Measurements from ENCODE around the gene OGG1.

The OGG1 gene

DNA sequence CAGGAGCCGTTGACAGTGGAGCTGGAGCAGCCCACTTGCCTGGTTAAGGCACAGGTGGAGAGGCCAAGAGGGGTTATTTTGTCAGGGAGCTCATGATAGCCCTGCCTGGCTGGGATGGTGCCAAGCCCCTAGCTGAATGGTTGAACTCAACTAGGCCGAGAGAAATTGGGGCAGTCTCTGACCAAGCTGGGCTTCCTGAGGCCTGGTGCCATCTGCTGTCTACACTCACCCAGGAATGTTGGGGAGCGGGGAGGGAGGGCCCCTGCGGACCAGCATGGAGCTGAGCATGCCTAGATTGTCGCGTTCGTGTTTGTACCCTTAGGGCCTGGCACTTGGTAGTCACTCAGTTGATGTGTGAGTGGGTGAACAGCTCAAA lies 17.0 kb upstream of the OGG1 start:
- no peak for TF ChIP-seq POLR2A (IDR thresholded peaks at IDR 0.05; ENCODE audit: low read depth, low read length)
- no peak for DNase-seq (ENCODE audit: insufficient read length, low spot score)
- FAIRE-seq, result no peak

DNA sequence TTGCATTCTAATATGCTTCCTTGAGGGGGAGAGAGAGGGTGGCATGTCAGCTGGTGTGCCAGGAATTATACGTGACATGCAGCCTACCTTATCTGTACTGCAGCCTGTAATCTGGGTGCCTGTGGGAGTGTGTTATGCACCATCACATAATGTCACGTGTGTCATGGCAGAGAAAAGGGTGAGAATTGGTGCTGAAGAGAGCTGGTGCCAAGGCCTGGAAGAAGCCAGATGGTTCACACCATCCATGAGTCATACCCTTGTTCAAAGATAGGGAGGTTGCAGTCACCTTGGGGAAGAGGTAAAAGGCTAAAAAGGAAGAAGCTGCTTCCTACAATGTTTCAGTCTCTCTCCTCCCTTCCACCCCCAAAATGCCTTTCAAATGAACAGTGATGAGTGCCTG lies 12.9 kb upstream of the OGG1 start:
- no peak for TF ChIP-seq POLR2A (IDR thresholded peaks at IDR 0.05; ENCODE audit: low read depth, low read length)
- no peak for DNase-seq (ENCODE audit: insufficient read length, low spot score)
- FAIRE-seq, result no peak

DNA sequence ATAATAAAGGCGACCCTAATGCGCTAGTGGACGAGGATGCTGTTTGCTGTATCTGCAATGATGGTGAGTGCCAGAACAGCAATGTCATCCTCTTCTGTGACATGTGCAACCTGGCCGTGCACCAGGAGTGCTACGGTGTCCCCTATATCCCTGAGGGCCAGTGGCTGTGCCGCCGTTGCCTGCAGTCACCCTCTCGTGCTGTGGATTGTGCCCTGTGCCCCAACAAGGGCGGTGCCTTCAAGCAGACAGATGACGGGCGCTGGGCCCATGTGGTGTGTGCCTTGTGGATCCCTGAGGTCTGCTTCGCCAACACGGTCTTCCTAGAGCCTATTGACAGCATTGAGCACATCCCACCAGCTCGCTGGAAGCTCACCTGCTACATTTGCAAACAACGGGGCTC lies 10.6 kb upstream of the OGG1 start:
- FAIRE-seq (no peak), DNase-seq (ENCODE audit: insufficient read length, low spot score) (no peak)
- no peak for TF ChIP-seq POLR2A (IDR thresholded peaks at IDR 0.05; ENCODE audit: low read depth, low read length)

DNA sequence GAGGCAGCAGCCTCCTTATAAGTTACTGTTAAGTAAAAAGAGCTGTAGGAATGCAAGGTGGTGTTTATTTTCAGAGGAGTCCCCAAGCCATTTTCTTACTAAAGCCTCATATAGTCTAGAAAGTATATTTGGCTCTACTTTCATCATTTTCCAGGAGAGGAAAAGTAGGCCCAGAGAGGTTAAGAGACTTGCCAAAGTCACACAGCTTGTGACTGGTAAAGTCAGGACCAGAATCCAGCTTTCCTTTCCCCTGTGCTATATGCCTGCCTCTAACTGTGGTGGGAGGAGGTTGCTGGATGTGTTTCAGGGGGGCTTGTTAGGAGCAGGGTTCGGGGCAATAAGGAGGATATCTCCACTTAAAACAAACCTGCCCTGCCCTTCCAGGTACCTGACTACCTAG lies 7.2 kb upstream of the OGG1 start:
- no peak for FAIRE-seq
- TF ChIP-seq POLR2A (IDR thresholded peaks at IDR 0.05; ENCODE audit: low read depth, low read length), result no peak
- no peak for DNase-seq (ENCODE audit: insufficient read length, low spot score)

DNA sequence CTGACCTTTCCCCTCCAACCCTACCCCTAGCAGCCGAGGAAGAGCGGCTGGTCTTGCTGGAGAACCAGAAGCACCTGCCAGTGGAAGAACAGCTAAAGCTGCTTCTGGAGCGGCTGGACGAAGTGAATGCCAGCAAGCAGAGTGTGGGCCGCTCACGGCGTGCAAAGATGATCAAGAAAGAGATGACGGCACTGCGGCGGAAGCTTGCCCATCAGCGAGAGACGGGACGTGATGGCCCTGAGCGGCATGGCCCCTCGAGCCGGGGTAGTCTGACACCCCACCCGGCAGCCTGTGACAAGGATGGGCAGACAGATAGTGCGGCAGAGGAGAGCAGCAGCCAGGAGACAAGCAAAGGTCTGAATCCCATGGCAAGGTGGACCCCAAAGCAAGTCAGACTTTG lies 6.2 kb upstream of the OGG1 start:
- no peak for TF ChIP-seq POLR2A (IDR thresholded peaks at IDR 0.05; ENCODE audit: low read depth, low read length)
- FAIRE-seq, result no peak
- no peak for DNase-seq (ENCODE audit: insufficient read length, low spot score)

DNA sequence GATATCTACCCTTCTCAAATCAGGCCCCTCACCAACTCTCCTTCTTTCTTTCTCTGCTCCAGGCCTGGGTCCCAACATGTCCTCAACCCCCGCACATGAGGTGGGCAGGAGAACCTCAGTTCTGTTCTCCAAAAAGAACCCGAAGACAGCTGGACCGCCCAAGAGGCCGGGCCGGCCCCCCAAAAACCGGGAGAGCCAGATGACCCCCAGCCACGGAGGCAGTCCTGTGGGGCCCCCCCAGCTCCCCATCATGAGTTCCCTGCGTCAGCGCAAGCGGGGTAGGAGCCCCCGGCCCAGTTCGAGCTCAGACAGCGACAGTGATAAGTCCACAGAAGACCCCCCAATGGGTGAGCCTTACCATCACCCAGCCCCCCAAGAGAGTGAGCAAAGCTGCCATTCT lies 5.6 kb upstream of the OGG1 start:
- no peak for TF ChIP-seq POLR2A (IDR thresholded peaks at IDR 0.05; ENCODE audit: low read depth, low read length)
- no peak for FAIRE-seq
- DNase-seq (ENCODE audit: insufficient read length, low spot score), result no peak

DNA sequence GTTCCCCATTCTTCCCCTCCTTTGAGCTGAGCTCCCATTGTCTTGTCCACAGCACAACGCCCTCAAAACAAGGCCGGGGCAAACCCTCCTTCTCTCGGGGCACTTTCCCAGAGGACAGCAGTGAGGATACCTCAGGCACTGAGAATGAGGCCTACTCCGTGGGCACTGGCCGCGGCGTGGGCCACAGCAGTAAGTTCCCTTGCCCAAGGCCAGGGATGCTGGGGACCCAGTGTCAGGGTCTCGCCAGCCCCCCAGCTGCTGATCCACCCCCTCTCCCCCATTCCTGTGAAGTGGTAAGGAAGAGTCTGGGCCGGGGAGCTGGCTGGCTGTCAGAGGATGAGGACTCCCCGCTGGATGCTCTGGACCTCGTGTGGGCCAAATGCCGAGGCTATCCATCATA lies 4.2 kb upstream of the OGG1 start:
- DNase-seq (ENCODE audit: insufficient read length, low spot score), result no peak
- FAIRE-seq, result no peak

DNA sequence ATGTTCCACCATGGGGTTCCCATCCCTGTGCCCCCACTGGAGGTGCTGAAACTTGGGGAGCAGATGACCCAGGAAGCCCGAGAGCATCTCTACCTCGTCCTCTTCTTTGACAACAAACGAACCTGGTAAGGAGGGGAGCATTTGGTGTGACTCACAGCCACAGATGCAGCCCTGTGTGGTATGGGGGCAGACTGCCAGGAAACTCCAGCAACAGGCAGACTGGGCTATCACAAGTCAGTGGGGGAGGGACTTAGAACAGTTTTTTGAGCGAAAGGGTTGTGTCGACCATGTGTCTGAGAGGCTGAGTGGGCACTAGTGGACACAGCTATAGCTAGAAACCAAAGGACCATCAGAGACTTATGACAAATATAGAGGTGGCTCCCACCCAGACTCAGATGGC lies 3.4 kb upstream of the OGG1 start:
- peak; percentile 23 for FAIRE-seq
- no peak for TF ChIP-seq POLR2A (IDR thresholded peaks at IDR 0.05; ENCODE audit: low read depth, low read length)
- DNase-seq (ENCODE audit: insufficient read length, low spot score), result peak; percentile 88

More for the DNA sequence above, 4.2 kb upstream of the OGG1 start:
- no peak for TF ChIP-seq POLR2A (IDR thresholded peaks at IDR 0.05; ENCODE audit: low read depth, low read length)

DNA sequence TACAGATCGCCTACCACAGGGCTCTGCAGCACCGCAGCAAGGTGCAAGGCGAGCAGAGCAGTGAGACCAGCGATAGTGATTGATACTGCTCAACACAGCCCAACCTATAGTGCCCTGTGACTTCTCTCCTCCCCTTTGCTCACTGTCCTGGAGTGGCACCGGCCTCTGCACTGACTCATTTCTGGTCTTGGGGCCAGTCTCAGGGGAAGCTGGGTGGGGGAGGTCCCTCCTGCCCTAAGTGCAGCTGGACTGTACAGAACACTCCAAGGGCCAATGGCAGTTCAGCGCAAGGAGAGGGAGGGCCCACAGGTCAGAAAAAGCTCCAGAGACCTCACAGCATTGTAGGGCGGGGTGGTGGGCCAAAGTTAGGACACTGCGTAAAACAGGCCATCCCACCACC lies 2.5 kb upstream of the OGG1 start:
- DNase-seq (ENCODE audit: insufficient read length, low spot score) (peak; percentile 74), FAIRE-seq (peak; percentile 62)
- no peak for TF ChIP-seq POLR2A (IDR thresholded peaks at IDR 0.05; ENCODE audit: low read depth, low read length)

DNA sequence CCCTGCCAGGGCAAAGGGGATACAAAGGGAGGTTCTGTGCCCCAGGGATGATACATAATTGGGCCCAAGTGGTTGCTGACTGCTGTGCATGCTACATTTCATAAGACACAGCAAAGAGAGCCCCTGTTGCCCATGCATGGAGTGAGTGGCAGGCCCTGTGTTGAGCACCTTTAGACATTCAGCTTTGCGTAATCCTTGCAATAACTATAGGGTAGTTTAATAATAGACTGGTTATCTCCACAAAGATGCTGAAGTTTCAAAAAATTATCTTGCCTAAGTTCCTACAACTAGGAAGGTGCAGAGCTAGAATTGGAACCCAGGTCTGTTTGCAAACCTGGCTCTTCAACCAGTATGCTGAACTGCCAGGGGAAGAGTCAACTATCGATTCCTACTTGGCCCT lies 1.7 kb upstream of the OGG1 start:
- TF ChIP-seq POLR2A (IDR thresholded peaks at IDR 0.05; ENCODE audit: low read depth, low read length), result no peak
- FAIRE-seq (no peak), DNase-seq (ENCODE audit: insufficient read length, low spot score) (no peak)

DNA sequence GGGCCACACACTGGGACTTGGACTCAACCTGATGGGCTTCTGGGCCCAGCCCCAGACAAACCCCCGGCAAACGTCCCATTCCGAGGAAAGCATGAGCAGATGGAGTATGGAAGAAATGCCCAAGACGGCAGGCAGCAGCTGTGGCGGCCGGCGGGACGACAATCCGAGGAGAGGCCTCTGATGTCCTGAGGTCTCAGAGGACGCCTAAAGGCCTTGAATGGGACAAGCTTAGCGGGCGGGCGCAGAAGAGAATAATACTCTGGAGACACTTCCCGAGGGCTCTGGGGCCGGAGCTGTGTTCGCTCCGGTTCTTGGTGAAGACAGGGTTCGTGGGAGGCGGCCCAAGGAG lies 482 bp upstream of the OGG1 start:
- FAIRE-seq (no peak), DNase-seq (ENCODE audit: insufficient read length, low spot score) (no peak)
- no peak for TF ChIP-seq POLR2A (IDR thresholded peaks at IDR 0.05; ENCODE audit: low read depth, low read length)

DNA sequence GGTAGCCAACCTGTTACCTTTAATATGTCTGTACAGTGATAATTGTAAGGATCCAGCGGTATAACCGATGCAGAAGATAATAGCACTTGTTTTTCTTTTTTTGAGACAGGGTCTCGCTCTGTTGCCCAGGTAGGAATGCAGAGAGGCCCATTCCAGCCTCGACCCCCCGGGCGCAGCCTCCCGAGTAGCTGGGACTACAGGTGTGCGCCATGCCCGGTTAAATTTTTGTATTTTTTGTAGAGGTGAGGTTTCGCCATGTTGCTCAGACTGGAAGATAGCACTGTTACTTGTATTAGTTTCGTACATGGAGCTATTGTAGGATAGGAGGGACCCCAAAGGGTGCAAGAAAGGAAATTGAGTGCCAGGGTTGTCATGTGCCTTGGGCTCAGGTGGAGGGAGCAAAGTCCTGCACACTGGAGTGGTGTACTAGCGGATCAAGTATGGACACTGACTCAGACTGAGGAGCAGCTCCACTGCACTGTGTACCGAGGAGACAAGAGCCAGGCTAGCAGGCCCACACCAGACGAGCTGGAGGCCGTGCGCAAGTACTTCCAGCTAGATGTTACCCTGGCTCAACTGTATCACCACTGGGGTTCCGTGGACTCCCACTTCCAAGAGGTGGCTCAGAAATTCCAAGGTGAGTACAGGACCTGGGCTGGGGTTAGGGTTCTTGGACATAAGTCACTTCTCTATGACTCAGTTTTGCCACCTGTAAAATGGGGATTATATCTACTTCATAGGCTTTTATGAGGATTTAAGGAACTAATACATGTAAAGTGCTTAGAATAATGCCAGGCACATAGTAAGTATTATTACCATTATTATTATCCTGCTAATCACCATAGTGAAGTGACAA lies 1.0 kb downstream of the OGG1 start:
- FAIRE-seq, result no peak
- TF ChIP-seq POLR2A (IDR thresholded peaks at IDR 0.05; ENCODE audit: low read depth, low read length), result no peak
- DNase-seq (ENCODE audit: insufficient read length, low spot score), result no peak

DNA sequence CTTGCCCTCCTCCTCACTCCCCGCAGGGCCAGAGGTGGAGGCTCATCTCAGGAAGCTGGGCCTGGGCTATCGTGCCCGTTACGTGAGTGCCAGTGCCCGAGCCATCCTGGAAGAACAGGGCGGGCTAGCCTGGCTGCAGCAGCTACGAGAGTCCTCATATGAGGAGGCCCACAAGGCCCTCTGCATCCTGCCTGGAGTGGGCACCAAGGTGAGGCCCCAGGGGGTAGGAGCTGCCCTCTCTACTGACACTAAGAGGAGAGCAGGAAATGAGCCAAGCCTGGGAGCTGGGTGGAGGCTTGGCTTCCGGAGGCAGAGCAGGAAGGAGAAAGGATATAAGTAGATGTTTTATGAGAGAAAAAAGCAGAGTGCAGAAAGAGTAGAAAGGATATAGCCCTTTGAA lies 4.9 kb downstream of the OGG1 start:
- no peak for TF ChIP-seq POLR2A (IDR thresholded peaks at IDR 0.05; ENCODE audit: low read depth, low read length)
- DNase-seq (ENCODE audit: insufficient read length, low spot score) (no peak), FAIRE-seq (no peak)

DNA sequence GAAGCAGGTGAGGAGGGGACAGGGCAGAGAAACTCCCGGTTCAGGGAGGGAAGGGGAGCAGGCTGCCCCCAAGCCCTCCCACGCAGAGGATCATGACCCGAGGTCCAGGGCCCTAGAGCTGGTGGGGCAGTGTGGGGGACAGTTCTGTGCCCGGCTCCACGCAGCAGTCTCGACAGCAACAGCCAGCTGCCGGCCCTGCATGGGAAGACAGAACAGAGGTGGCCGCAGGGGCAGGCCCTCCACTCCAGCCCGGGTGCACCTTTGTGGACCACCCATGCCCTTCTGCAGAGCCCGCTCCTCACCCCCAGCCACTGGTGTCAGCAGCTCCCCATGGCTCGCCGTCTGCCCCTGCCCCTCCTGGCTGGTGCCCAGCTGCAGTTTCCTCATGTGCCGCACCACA lies 7.7 kb downstream of the OGG1 start:
- FAIRE-seq, result no peak
- TF ChIP-seq POLR2A (IDR thresholded peaks at IDR 0.05; ENCODE audit: low read depth, low read length), result no peak
- DNase-seq (ENCODE audit: insufficient read length, low spot score), result no peak

DNA sequence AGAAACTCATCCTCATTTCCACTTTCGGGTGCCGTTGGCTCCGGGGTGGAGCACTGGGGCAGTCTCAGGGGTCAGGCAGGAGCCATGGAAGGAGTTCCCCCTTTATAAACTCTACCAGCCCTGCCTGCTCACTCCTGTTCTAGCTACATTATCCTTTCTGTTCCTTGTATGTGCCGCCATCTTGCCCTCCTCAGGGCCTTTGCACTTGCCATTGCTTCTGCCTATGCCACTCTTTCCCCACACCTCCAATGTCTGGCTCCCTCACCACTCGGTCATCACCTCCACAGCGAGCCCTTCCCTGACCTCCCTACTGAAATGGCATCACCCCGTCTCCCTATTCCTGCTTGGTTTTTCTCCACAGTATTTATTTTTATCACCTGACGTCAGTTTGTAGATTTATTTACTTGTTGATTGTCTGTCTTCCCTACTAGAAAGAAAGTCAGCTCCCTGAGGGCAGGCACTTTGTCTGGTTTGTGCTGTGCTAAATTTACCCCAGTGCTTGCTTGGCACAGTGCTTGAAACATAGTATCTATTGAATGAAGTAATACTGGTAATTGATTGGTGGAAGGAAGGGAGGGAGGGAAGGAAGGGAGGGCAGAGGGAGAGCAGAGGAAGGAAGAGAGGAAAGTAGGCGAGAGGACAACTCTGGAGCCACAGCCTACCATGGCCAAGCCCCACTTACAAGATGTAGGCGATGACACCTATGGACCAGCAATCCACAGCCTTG lies 11.2 kb downstream of the OGG1 start:
- FAIRE-seq, result no peak
- no peak for DNase-seq (ENCODE audit: insufficient read length, low spot score)
- no peak for TF ChIP-seq POLR2A (IDR thresholded peaks at IDR 0.05; ENCODE audit: low read depth, low read length)

Data from H54 (cell line).